Omental fat pad (tissue), 4 donors: ENCODE data around the gene PRICKLE2. TPM values are rescaled to one million over a fixed set of nuclear protein-coding genes. Genes with fewer than 3 reads are reported as not detected.

Experiments used
- ATAC-seq: fragments of 150-250 bp; one replicate; pipeline ENCODE4 v1.9.1; 2016; ENCODE audit warnings: mild to moderate bottlenecking, moderate library complexity; ENCODE audit not compliant: low FRiP score
- DNase-seq: peaks from one replicate; pipeline ENCODE4 v3.0.0-alpha.2; 2019; ENCODE audit warnings: low spot score
- CTCF ChIP-seq, 3 donors: fragments of 450-650 bp; IDR thresholded peaks; one replicate each; pipeline ENCODE4 v1.5.1; 2016 to 2017; ENCODE audit warnings: antibody characterized with exemption in 3 of 3, mild to moderate bottlenecking in 3 of 3, moderate library complexity in 2 of 3
- total RNA-seq, 4 donors: library from RNA; depleted of rRNA; stranded (reverse); fragments of >200 nt; gene quantifications; one replicate each; pipeline ENCODE4 v1.1.0, GENCODE V29; 2016

Gene PRICKLE2
- total RNA-seq, 4 donors from 2014 or later = 56.1 to 88.4 (median 81.3) TPM

GRCh38 chr3:64144241-64144900 lies 80.9 kb downstream of the PRICKLE2 start:
- ATAC-seq = no peak

GRCh38 chr3:64143409-64144130 lies 81.7 kb downstream of the PRICKLE2 start:
- no peak for ATAC-seq
- no peak for TF ChIP-seq CTCF (IDR thresholded peaks at IDR 0.05)
- DNase-seq = no peak

More at GRCh38 chr3:64144241-64144900, 80.9 kb downstream of the PRICKLE2 start:
- no peak for DNase-seq
- no peak for TF ChIP-seq CTCF (IDR thresholded peaks at IDR 0.05)

GRCh38 chr3:64141476-64141875 lies 83.8 kb downstream of the PRICKLE2 start:
- no peak for TF ChIP-seq CTCF (IDR thresholded peaks at IDR 0.05)
- DNase-seq = no peak
- ATAC-seq = no peak

GRCh38 chr3:64140651-64141050 lies 84.6 kb downstream of the PRICKLE2 start:
- TF ChIP-seq CTCF (IDR thresholded peaks at IDR 0.05) = no peak
- ATAC-seq (no peak), DNase-seq (no peak)

GRCh38 chr3:64138656-64139375 lies 86.5 kb downstream of the PRICKLE2 start:
- no peak for ATAC-seq
- DNase-seq = no peak
- no peak for TF ChIP-seq CTCF (IDR thresholded peaks at IDR 0.05)

GRCh38 chr3:64138046-64138445 lies 87.2 kb downstream of the PRICKLE2 start:
- DNase-seq = no peak
- no peak for ATAC-seq
- no peak for TF ChIP-seq CTCF (IDR thresholded peaks at IDR 0.05)
